ENCODE measurements around the gene MOB3C.
A peak's percentile ranks its signal among the peaks of the same experiment; 100 is the strongest.

MOB3C gene

GRCh38 chr1:46603858-46604549 is 12.6 kb downstream of the MOB3C start, which contains the start of gene MKNK1:
Gene MKNK1 (minus strand): TSS chr1:46604268. CDS start chr1:46583327, 20,941 bp downstream.
- peak; percentile 93 for ATAC-seq

GRCh38 chr1:46603481-46603857 is 13.1 kb downstream of the MOB3C start:
- ATAC-seq = no peak

- no peak for ATAC-seq
Observed at GRCh38 chr1:46601257-46602007, 15.2 kb downstream of the MOB3C start.

- no peak for ATAC-seq
Observed at GRCh38 chr1:46599059-46599970, 17.3 kb downstream of the MOB3C start.

GRCh38 chr1:46596846-46597245 is 19.8 kb downstream of the MOB3C start:
- ATAC-seq = no peak

GRCh38 chr1:46596036-46596435 is 20.6 kb downstream of the MOB3C start:
- ATAC-seq = no peak

- no peak for ATAC-seq
Observed at GRCh38 chr1:46595127-46595526, 21.5 kb downstream of the MOB3C start.

- ATAC-seq = no peak
Observed at GRCh38 chr1:46594063-46594462, 22.5 kb downstream of the MOB3C start.

GRCh38 chr1:46592823-46593222 is 23.8 kb downstream of the MOB3C start:
- no peak for ATAC-seq

- no peak for ATAC-seq
Observed at GRCh38 chr1:46589529-46589928, 27.1 kb downstream of the MOB3C start.

- ATAC-seq = no peak
Observed at GRCh38 chr1:46587069-46587468, 29.5 kb downstream of the MOB3C start.

GRCh38 chr1:46585312-46585938 is 31.2 kb downstream of the MOB3C start:
- ATAC-seq = no peak

- no peak for ATAC-seq
Observed at GRCh38 chr1:46583494-46583893, 33.1 kb downstream of the MOB3C start.

GRCh38 chr1:46582972-46583371 is 33.6 kb downstream of the MOB3C start:
- no peak for ATAC-seq

GRCh38 chr1:46581681-46582455 is 34.7 kb downstream of the MOB3C start:
- ATAC-seq = peak; percentile 96 to 97

- ATAC-seq = no peak
Observed at GRCh38 chr1:46580140-46580903, 36.3 kb downstream of the MOB3C start.

GRCh38 chr1:46577671-46578070 is 38.9 kb downstream of the MOB3C start:
- ATAC-seq = no peak

- ATAC-seq = no peak
Observed at GRCh38 chr1:46576596-46576995, 40.0 kb downstream of the MOB3C start.

GRCh38 chr1:46575778-46576177 is 40.8 kb downstream of the MOB3C start:
- no peak for ATAC-seq

- no peak for ATAC-seq
Observed at GRCh38 chr1:46575300-46575699, 41.3 kb downstream of the MOB3C start.

GRCh38 chr1:46571691-46572225 is 44.9 kb downstream of the MOB3C start:
- ATAC-seq = no peak
